ENCODE measurements around the gene EPHX1. TPM values are rescaled to one million over a fixed set of nuclear protein-coding genes. Genes with fewer than 3 reads are reported as not detected.
"Not testable (repeated sequence)": the region's sequence is repeated elsewhere in the genome, so short reads cannot be mapped to it uniquely, and the experiment has no call there.

The EPHX1 gene
- total RNA-seq, 2 experiments from 2014 or later: 0.93 to 1.0 TPM

GRCh38 chr1:225780134-225780533 lies 29.8 kb upstream of the EPHX1 start:
- Mint-ChIP-seq H3K4me1 (peaks cover 39% of the 10 kb centered on the region), H3K27me3 (no peaks in the 10 kb centered on the region), H3K36me3 (ENCODE audit: low read depth) (peaks cover 42% of the 10 kb centered on the region), H3K9me3 (no peaks in the 10 kb centered on the region), H3K4me3 (no peak overlapping the region), H3K27ac (no peak overlapping the region)
- no peak for DNase-seq
- POLR2A ChIA-PET: interaction anchor here (1.2 to 3.8 kb wide), 4 partner anchors 102 to 353 kb away, joined by 3 to 82 read pairs (median 36); partner anchors contain the start of genes LBR and TMEM63A
- CTCF ChIA-PET: interaction anchor here (0.6 to 3.1 kb wide), 6 partner anchors 30 to 195 kb away, joined by 3 to 30 read pairs (median 4); partner anchors contain the start of genes EPHX1 and TMEM63A

GRCh38 chr1:225780630-225781029 lies 29.3 kb upstream of the EPHX1 start:
- H3K9me3 Mint-ChIP-seq: no peaks in the 10 kb centered on the region
- peaks cover 44% of the 10 kb centered on the region for H3K36me3 Mint-ChIP-seq (ENCODE audit: low read depth)
- DNase-seq: no peak
- H3K27me3 Mint-ChIP-seq: no peaks in the 10 kb centered on the region
- CTCF ChIA-PET: no interaction called here
- H3K4me1 Mint-ChIP-seq: peaks cover 39% of the 10 kb centered on the region
- no peak overlapping the region for H3K27ac Mint-ChIP-seq
- POLR2A ChIA-PET: interaction anchor here (1.0 to 3.8 kb wide), 4 partner anchors 62 to 354 kb away, joined by 3 to 82 read pairs (median 20); partner anchors contain the start of genes LBR and TMEM63A
- no peak overlapping the region for H3K4me3 Mint-ChIP-seq

GRCh38 chr1:225789142-225789541 lies 20.8 kb upstream of the EPHX1 start:
- DNase-seq, H3K27ac Mint-ChIP-seq, H3K9me3 Mint-ChIP-seq, H3K4me3 Mint-ChIP-seq, H3K27me3 Mint-ChIP-seq, H3K4me1 Mint-ChIP-seq: not testable (repeated sequence)
- ChIA-PET CTCF (interaction anchor here (1.2 kb wide), 1 partner anchor 308 kb away, joined by 3 read pairs; no protein-coding TSS in a partner anchor), POLR2A (interaction anchor here (1.2 to 1.6 kb wide), 2 partner anchors 10 to 12 kb away, joined by 3 to 5 read pairs; partner anchors contain the start of gene SRP9)
- peaks cover 69% of the 10 kb centered on the region for H3K36me3 Mint-ChIP-seq (ENCODE audit: low read depth)

- Mint-ChIP-seq H3K9me3 (no peaks in the 10 kb centered on the region), H3K4me3 (no peak overlapping the region), H3K4me1 (no peaks in the 10 kb centered on the region), H3K27me3 (no peaks in the 10 kb centered on the region), H3K36me3 (ENCODE audit: low read depth) (peaks cover 37% of the 10 kb centered on the region), H3K27ac (no peak overlapping the region)
- POLR2A ChIA-PET: no interaction called here
- CTCF ChIA-PET: no interaction called here
- DNase-seq: no peak
Observed at GRCh38 chr1:225794954-225795353, 15.0 kb upstream of the EPHX1 start.

GRCh38 chr1:225796097-225796496 lies 13.8 kb upstream of the EPHX1 start:
- H3K9me3 Mint-ChIP-seq, H3K4me3 Mint-ChIP-seq, H3K4me1 Mint-ChIP-seq, DNase-seq, POLR2A ChIA-PET, H3K27me3 Mint-ChIP-seq, H3K27ac Mint-ChIP-seq, CTCF ChIA-PET: not testable (repeated sequence)
- H3K36me3 Mint-ChIP-seq (ENCODE audit: low read depth): peaks cover 26% of the 10 kb centered on the region

GRCh38 chr1:225801146-225801545 lies 8.8 kb upstream of the EPHX1 start:
- POLR2A ChIA-PET; H3K4me3 Mint-ChIP-seq; H3K4me1 Mint-ChIP-seq; H3K36me3 Mint-ChIP-seq (ENCODE audit: low read depth); H3K9me3 Mint-ChIP-seq; DNase-seq; H3K27ac Mint-ChIP-seq; H3K27me3 Mint-ChIP-seq: not testable (repeated sequence)
- CTCF ChIA-PET: interaction anchor here (1.8 kb wide), 1 partner anchor 24 kb away, joined by 5 read pairs; the partner anchor contains the start of gene SRP9

- ChIA-PET POLR2A (no interaction called here), CTCF (interaction anchor here (0.9 kb wide), 1 partner anchor 29 kb away, joined by 3 read pairs; the partner anchor contains the start of gene SRP9)
- no peak for DNase-seq
- H3K9me3 Mint-ChIP-seq: no peaks in the 10 kb centered on the region
- no peak overlapping the region for H3K4me3 Mint-ChIP-seq
- H3K36me3 Mint-ChIP-seq (ENCODE audit: low read depth): no peaks in the 10 kb centered on the region
- H3K27ac Mint-ChIP-seq: no peak overlapping the region
- H3K27me3 Mint-ChIP-seq: peaks cover 10% of the 10 kb centered on the region
- peaks cover 15% of the 10 kb centered on the region for H3K4me1 Mint-ChIP-seq
Observed at GRCh38 chr1:225806249-225806648, 3.7 kb upstream of the EPHX1 start.

GRCh38 chr1:225806736-225807135 lies 3.2 kb upstream of the EPHX1 start:
- H3K27ac Mint-ChIP-seq; POLR2A ChIA-PET; DNase-seq; H3K4me3 Mint-ChIP-seq; H3K36me3 Mint-ChIP-seq (ENCODE audit: low read depth); H3K9me3 Mint-ChIP-seq; H3K27me3 Mint-ChIP-seq: not testable (repeated sequence)
- CTCF ChIA-PET: interaction anchor here (0.9 kb wide), 1 partner anchor 29 kb away, joined by 3 read pairs; the partner anchor contains the start of gene SRP9
- peaks cover 15% of the 10 kb centered on the region for H3K4me1 Mint-ChIP-seq

- H3K4me1 Mint-ChIP-seq: peaks cover 15% of the 10 kb centered on the region
- H3K27ac Mint-ChIP-seq: no peak overlapping the region
- no peak for DNase-seq
- peaks cover 10% of the 10 kb centered on the region for H3K27me3 Mint-ChIP-seq
- H3K36me3 Mint-ChIP-seq (ENCODE audit: low read depth): no peaks in the 10 kb centered on the region
- H3K4me3 Mint-ChIP-seq: no peak overlapping the region
- no peaks in the 10 kb centered on the region for H3K9me3 Mint-ChIP-seq
- POLR2A ChIA-PET: interaction anchor here (1.5 kb wide), 1 partner anchor 58 kb away, joined by 3 read pairs; no protein-coding TSS in a partner anchor
- CTCF ChIA-PET: interaction anchor here (1.2 kb wide), 1 partner anchor 334 kb away, joined by 3 read pairs; no protein-coding TSS in a partner anchor
Observed at GRCh38 chr1:225808136-225808535, 1.8 kb upstream of the EPHX1 start.

GRCh38 chr1:225810579-225811538 lies 935 bp downstream of the EPHX1 start:
- not testable (repeated sequence) for DNase-seq; H3K27ac Mint-ChIP-seq; H3K36me3 Mint-ChIP-seq (ENCODE audit: low read depth); H3K27me3 Mint-ChIP-seq; H3K9me3 Mint-ChIP-seq
- H3K4me1 Mint-ChIP-seq: peaks cover 15% of the 10 kb centered on the region
- ChIA-PET CTCF (interaction anchor here (0.8 to 2.1 kb wide), 4 partner anchors 11 to 38 kb away, joined by 3 to 4 read pairs (median 4); no protein-coding TSS in a partner anchor), POLR2A (interaction anchor here (1.0 to 2.9 kb wide), 3 partner anchors 23 to 113 kb away, joined by 3 to 13 read pairs (median 6); partner anchors contain the start of genes PYCR2 and SRP9)
- H3K4me3 Mint-ChIP-seq: peak overlapping the region; percentile 70

GRCh38 chr1:225811622-225812487 lies 1.9 kb downstream of the EPHX1 start:
- Mint-ChIP-seq H3K9me3 (no peaks in the 10 kb centered on the region), H3K4me1 (peaks cover 15% of the 10 kb centered on the region), H3K27ac (no peak overlapping the region), H3K27me3 (peaks cover 10% of the 10 kb centered on the region), H3K36me3 (ENCODE audit: low read depth) (no peaks in the 10 kb centered on the region), H3K4me3 (no peak overlapping the region)
- CTCF ChIA-PET: interaction anchor here (1.6 kb wide), 1 partner anchor 34 kb away, joined by 4 read pairs; the partner anchor contains the start of gene SRP9
- POLR2A ChIA-PET: interaction anchor here (0.9 to 2.9 kb wide), 2 partner anchors 34 to 78 kb away, joined by 3 to 13 read pairs; partner anchors contain the start of gene SRP9
- DNase-seq: no peak

GRCh38 chr1:225812488-225813213 lies 2.7 kb downstream of the EPHX1 start:
- Mint-ChIP-seq H3K27ac (no peak overlapping the region), H3K36me3 (ENCODE audit: low read depth) (no peaks in the 10 kb centered on the region), H3K4me1 (peaks cover 17% of the 10 kb centered on the region), H3K27me3 (peaks cover 10% of the 10 kb centered on the region), H3K9me3 (no peaks in the 10 kb centered on the region), H3K4me3 (no peak overlapping the region)
- CTCF ChIA-PET: interaction anchor here (1.6 kb wide), 1 partner anchor 35 kb away, joined by 4 read pairs; the partner anchor contains the start of gene SRP9
- DNase-seq: no peak
- POLR2A ChIA-PET: interaction anchor here (2.9 kb wide), 1 partner anchor 35 kb away, joined by 13 read pairs; the partner anchor contains the start of gene SRP9
